Renal cortex interstitium (tissue), 11 donors: ENCODE data around the gene EPN2. TPM values are rescaled to one million over a fixed set of nuclear protein-coding genes. Genes with fewer than 3 reads are reported as not detected.

Experiments used
- DNase-seq, 11 donors: peaks; one replicate each; pipeline ENCODE4 v3.0.0-alpha.2; 2013; ENCODE audit warnings: low read depth in 9 of 11, low spot score in 4 of 11; ENCODE audit errors: extremely low read depth in 1 of 11
- polyA plus RNA-seq, 3 donors: library from polyadenylated mRNA; unstranded; fragments of 120-200 nt; gene quantifications; one replicate each; pipeline ENCODE4 v1.2.1, GENCODE V29; 2013; ENCODE audit not compliant: insufficient read length in 3 of 3

EPN2 gene
- polyA plus RNA-seq, 3 donors = 45.8 to 52.2 (median 48.6) TPM

GRCh38 chr17:19332371-19333131, 95.4 kb downstream of the EPN2 start:
- DNase-seq = no peak

GRCh38 chr17:19333132-19333440, 95.9 kb downstream of the EPN2 start:
- DNase-seq = no peak

GRCh38 chr17:19333736-19334290, 96.6 kb downstream of the EPN2 start:
- DNase-seq = no peak

GRCh38 chr17:19334331-19334730, 97.2 kb downstream of the EPN2 start:
- DNase-seq = no peak

- DNase-seq = no peak
These were observed 98.9 kb downstream of the EPN2 start for GRCh38 chr17:19335951-19336631.

GRCh38 chr17:19336938-19337711, 100.0 kb downstream of the EPN2 start:
- DNase-seq = no peak

- no peak for DNase-seq
These were observed 100.5 kb downstream of the EPN2 start for GRCh38 chr17:19337712-19338023.

GRCh38 chr17:19338031-19338990, 101.1 kb downstream of the EPN2 start:
- DNase-seq = peak in 1 of 11 donors; percentile 45

GRCh38 chr17:19339341-19339815, 102.2 kb downstream of the EPN2 start:
- DNase-seq = no peak

GRCh38 chr17:19341211-19341631, 104.1 kb downstream of the EPN2 start:
- no peak for DNase-seq

GRCh38 chr17:19341641-19342610, 104.8 kb downstream of the EPN2 start:
- no peak for DNase-seq

- DNase-seq = no peak
These were observed 105.6 kb downstream of the EPN2 start for GRCh38 chr17:19342611-19343255.

GRCh38 chr17:19343256-19343630, 106.1 kb downstream of the EPN2 start:
- DNase-seq = no peak

GRCh38 chr17:19343671-19344151, 106.5 kb downstream of the EPN2 start:
- DNase-seq = no peak

GRCh38 chr17:19344311-19345066, 107.3 kb downstream of the EPN2 start:
- DNase-seq = no peak

GRCh38 chr17:19345067-19345460, 107.9 kb downstream of the EPN2 start:
- DNase-seq = no peak
